ENCODE results near the gene AVEN. TPM values are rescaled to one million over a fixed set of nuclear protein-coding genes. Genes with fewer than 3 reads are reported as not detected.

AVEN gene
- total RNA-seq, 2 experiments from 2014 or later: 6.3 to 13.5 TPM

GRCh38 chr15:34059476-34059875 lies 20.5 kb upstream of the AVEN start:
- Histone ChIP-seq H3K36me3 (ENCODE audit: insufficient read depth, low read length) (no peaks in the 10 kb centered on the region), H3K4me2 (ENCODE audit: low read length) (no peak overlapping the region), H3K4me1 (ENCODE audit: insufficient read depth, low read length, poor library complexity, severe bottlenecking) (no peaks in the 10 kb centered on the region), H2AFZ (ENCODE audit: low read length) (no peak overlapping the region), H3K27ac (ENCODE audit: low read depth, low read length, poor library complexity, severe bottlenecking) (no peak overlapping the region), H3K9me3 (ENCODE audit: low read length) (no peaks in the 10 kb centered on the region), H4K20me1 (ENCODE audit: insufficient read depth, low read length) (no peaks in the 10 kb centered on the region), H3K4me3 (ENCODE audit: low read depth, low read length, poor library complexity, severe bottlenecking) (no peak overlapping the region), H3K79me2 (ENCODE audit: insufficient read depth, low read depth, low read length) (no peaks in the 10 kb centered on the region), H3K9me2 (ENCODE audit: insufficient read depth, low read length) (no peaks in the 10 kb centered on the region)
- TF ChIP-seq CTCF (conservative IDR thresholded peaks at IDR 0.05; ENCODE audit: low read length): no peak
- TF ChIP-seq EZH2phosphoT487 (IDR thresholded peaks at IDR 0.05; ENCODE audit: borderline replicate concordance, low read depth, low read length): no peak
- ChIA-PET POLR2A (no interaction called here), CTCF (ENCODE audit: unreplicated experiment) (interaction anchor here (0.7 kb wide), 1 partner anchor 21 kb away, joined by 4 read pairs; no protein-coding TSS in a partner anchor)
- intact Hi-C loops (cut with micrococcal nuclease; ENCODE audit: unreplicated experiment): no loop called here
- BruUV-seq (replicated peaks): no TSS peak
- no peak for DNase-seq (ENCODE audit: low spot score)

GRCh38 chr15:34056911-34057310 lies 17.9 kb upstream of the AVEN start:
- H3K4me2 ChIP-seq (ENCODE audit: low read length): no peak overlapping the region

More at GRCh38 chr15:34056911-34057310, 17.9 kb upstream of the AVEN start:
- no peak overlapping the region for H2AFZ ChIP-seq (ENCODE audit: low read length)
- intact Hi-C loops (cut with micrococcal nuclease; ENCODE audit: unreplicated experiment): no loop called here
- no peaks in the 10 kb centered on the region for H3K9me3 ChIP-seq (ENCODE audit: low read length)
- H3K9me2 ChIP-seq (ENCODE audit: insufficient read depth, low read length): no peaks in the 10 kb centered on the region
- ChIA-PET POLR2A (no interaction called here), CTCF (ENCODE audit: unreplicated experiment) (no interaction called here)
- H3K4me3 ChIP-seq (ENCODE audit: low read depth, low read length, poor library complexity, severe bottlenecking): no peak overlapping the region
- no peaks in the 10 kb centered on the region for H3K79me2 ChIP-seq (ENCODE audit: insufficient read depth, low read depth, low read length)
- no TSS peak for BruUV-seq (replicated peaks)
- no peak for TF ChIP-seq CTCF (conservative IDR thresholded peaks at IDR 0.05; ENCODE audit: low read length)
- no peak for TF ChIP-seq EZH2phosphoT487 (IDR thresholded peaks at IDR 0.05; ENCODE audit: borderline replicate concordance, low read depth, low read length)
- H3K27ac ChIP-seq (ENCODE audit: low read depth, low read length, poor library complexity, severe bottlenecking): no peak overlapping the region
- no peaks in the 10 kb centered on the region for H3K36me3 ChIP-seq (ENCODE audit: insufficient read depth, low read length)
- DNase-seq (ENCODE audit: low spot score): no peak
- no peaks in the 10 kb centered on the region for H3K4me1 ChIP-seq (ENCODE audit: insufficient read depth, low read length, poor library complexity, severe bottlenecking)
- no peaks in the 10 kb centered on the region for H4K20me1 ChIP-seq (ENCODE audit: insufficient read depth, low read length)
